ENCODE results near the gene CDHR4. TPM values are rescaled to one million over a fixed set of nuclear protein-coding genes. Genes with fewer than 3 reads are reported as not detected.
A peak's percentile ranks its signal among the peaks of the same experiment; 100 is the strongest.
"Not testable (repeated sequence)": the region's sequence is repeated elsewhere in the genome, so short reads cannot be mapped to it uniquely, and the experiment has no call there.

Gene CDHR4
- total and polyA plus RNA-seq, 10 donors = 0.06 to 0.29 TPM; not detected in 8

- 46 to 82% (median 55%) methylated on average over 3 of the region's 3 CpGs for WGBS, 5 donors
- Histone ChIP-seq H3K27me3 (replicated peaks in 1 of 7) (no peaks in the 10 kb centered on the region), H3K4me1 (no peaks in the 10 kb centered on the region), H3K27ac (no peak overlapping the region), H3K36me3 (peaks cover 0 to 57% (median 0%) of the 10 kb centered on the region in 6 donors), H3K4me3 (no peak overlapping the region), H3K9me3 (no peaks in the 10 kb centered on the region)
- intact Hi-C loops (cut with DNase I; ENCODE audit: low total_unique reads) = no loop called here
- DNase-seq = no peak
- TF ChIP-seq CTCF (IDR thresholded peaks at IDR 0.05 in 8 of 11, conservative IDR thresholded peaks at IDR 0.05 in 3 of 11) (no peak), POLR2A (IDR thresholded peaks at IDR 0.05) (no peak), POLR2AphosphoS5 (IDR thresholded peaks at IDR 0.05) (no peak)
These were observed 31.7 kb upstream of the CDHR4 start for GRCh38 chr3:49831341-49831740.

- Histone ChIP-seq H3K27me3 (replicated peaks in 1 of 7) (no peaks in the 10 kb centered on the region), H3K27ac (no peak overlapping the region), H3K36me3 (peaks cover 0 to 31% (median 0%) of the 10 kb centered on the region in 6 donors), H3K4me3 (no peak overlapping the region), H3K4me1 (no peaks in the 10 kb centered on the region), H3K9me3 (no peaks in the 10 kb centered on the region)
- intact Hi-C loops (cut with DNase I; ENCODE audit: low total_unique reads) = no loop called here
- DNase-seq = no peak
- 78 to 96% (median 94%) methylated on average over 6 of the region's 6 CpGs for WGBS, 5 donors
- no peak for TF ChIP-seq CTCF (IDR thresholded peaks at IDR 0.05 in 8 of 11, conservative IDR thresholded peaks at IDR 0.05 in 3 of 11)
- TF ChIP-seq POLR2AphosphoS5 (IDR thresholded peaks at IDR 0.05) = no peak
- TF ChIP-seq POLR2A (IDR thresholded peaks at IDR 0.05) = no peak
These were observed 26.3 kb upstream of the CDHR4 start for GRCh38 chr3:49826016-49826415.

GRCh38 chr3:49823131-49823530 lies 23.5 kb upstream of the CDHR4 start:
- H3K4me3 ChIP-seq; intact Hi-C loops (cut with DNase I; ENCODE audit: low total_unique reads); H3K36me3 ChIP-seq; H3K9me3 ChIP-seq; H3K4me1 ChIP-seq; H3K27me3 ChIP-seq (replicated peaks in 1 of 7); DNase-seq; H3K27ac ChIP-seq: not testable (repeated sequence)
- WGBS, 5 donors = 70 to 99% (median 89%) methylated on average over 3 of the region's 3 CpGs

- WGBS, 5 donors = 4 to 11% (median 6%) methylated on average over 9 of the region's 9 CpGs
- peak; percentile 87 for DNase-seq
These were observed 14.0 kb upstream of the CDHR4 start, which contains the start of gene UBA7 for GRCh38 chr3:49813497-49814174. TSS of gene UBA7 (minus strand) at chr3:49813953. CDS start at chr3:49813787, 166 bp downstream.

More at GRCh38 chr3:49813497-49814174, 14.0 kb upstream of the CDHR4 start, which contains the start of gene UBA7:
- no peak for TF ChIP-seq CTCF (IDR thresholded peaks at IDR 0.05 in 8 of 11, conservative IDR thresholded peaks at IDR 0.05 in 3 of 11)
- no peak for TF ChIP-seq POLR2A (IDR thresholded peaks at IDR 0.05)
- peak; percentile 20 to 75 (median 68) for TF ChIP-seq POLR2AphosphoS5 (IDR thresholded peaks at IDR 0.05)
- peak within 1 kb of the TSS; percentile 81 to 93 (median 88) for H3K27ac ChIP-seq
- peak within 1 kb of the TSS; percentile 32 to 77 (median 54) for H3K4me3 ChIP-seq
- no peaks in the 10 kb centered on the region for H3K9me3 ChIP-seq
- peaks cover 0 to 42% (median 38%) of the 10 kb centered on the region in 6 donors for H3K36me3 ChIP-seq
- no peaks in the 10 kb centered on the region for H3K27me3 ChIP-seq (replicated peaks in 1 of 7)
- intact Hi-C loops (cut with DNase I; ENCODE audit: low total_unique reads) = no loop called here
- H3K4me1 ChIP-seq = peaks cover 19 to 64% (median 32%) of the 10 kb centered on the region in 6 donors
